AG08396 (cell line): ENCODE data around the gene TM9SF1.

Experiments used
- DNase-seq: peaks from one replicate; pipeline ENCODE4 v3.0.0; 2012; ENCODE audit warnings: low spot score, mixed read lengths

Gene TM9SF1

GRCh38 chr14:24179294-24179960 is 15.8 kb downstream of the TM9SF1 start:
- DNase-seq, result no peak

- DNase-seq, result no peak
These were observed 16.7 kb downstream of the TM9SF1 start for GRCh38 chr14:24178399-24179178.

GRCh38 chr14:24177891-24178290 is 17.4 kb downstream of the TM9SF1 start:
- DNase-seq, result no peak

- no peak for DNase-seq
These were observed 18.0 kb downstream of the TM9SF1 start for GRCh38 chr14:24177041-24177825.

GRCh38 chr14:24176599-24176998 is 18.6 kb downstream of the TM9SF1 start:
- DNase-seq, result no peak

GRCh38 chr14:24172871-24173281 is 22.4 kb downstream of the TM9SF1 start:
- DNase-seq, result no peak

- DNase-seq, result no peak
These were observed 22.9 kb downstream of the TM9SF1 start for GRCh38 chr14:24172261-24172860.

GRCh38 chr14:24171422-24172260 is 23.6 kb downstream of the TM9SF1 start, which contains the start of gene REC8:
TSS of gene REC8 (plus strand) at chr14:24172080. CDS start at chr14:24172553, 473 bp downstream.
- DNase-seq, result no peak

GRCh38 chr14:24167469-24168114 is 27.6 kb downstream of the TM9SF1 start:
- no peak for DNase-seq

GRCh38 chr14:24165785-24166184 is 29.5 kb downstream of the TM9SF1 start:
- DNase-seq, result no peak

- no peak for DNase-seq
These were observed 30.7 kb downstream of the TM9SF1 start for GRCh38 chr14:24164518-24164991.

GRCh38 chr14:24162093-24162492 is 33.1 kb downstream of the TM9SF1 start:
- peak; percentile 57 for DNase-seq

GRCh38 chr14:24160850-24161804 is 34.1 kb downstream of the TM9SF1 start, which contains the start of gene IRF9:
TSS of gene IRF9 (plus strand) at chr14:24161265. CDS start at chr14:24162145, 880 bp downstream.
- DNase-seq, result peak; percentile 96

GRCh38 chr14:24160499-24160849 is 34.8 kb downstream of the TM9SF1 start:
- DNase-seq, result no peak

GRCh38 chr14:24159777-24160498 is 35.3 kb downstream of the TM9SF1 start:
- no peak for DNase-seq

GRCh38 chr14:24157331-24157730 is 37.9 kb downstream of the TM9SF1 start:
- no peak for DNase-seq

- DNase-seq, result no peak
These were observed 38.4 kb downstream of the TM9SF1 start for GRCh38 chr14:24156840-24157239.

GRCh38 chr14:24155100-24155499 is 40.1 kb downstream of the TM9SF1 start:
- no peak for DNase-seq
